ENCODE data around the gene POGK.
"Not testable (repeated sequence)": the region's sequence is repeated elsewhere in the genome, so short reads cannot be mapped to it uniquely, and the experiment has no call there.

The POGK gene

GRCh38 chr1:166838766-166839599 lies at the start of gene POGK:
POGK (plus strand) TSS chr1:166839475; CDS start chr1:166840957, 1,482 bp downstream.
- peak; percentile 93 to 94 for DNase-seq

DNA sequence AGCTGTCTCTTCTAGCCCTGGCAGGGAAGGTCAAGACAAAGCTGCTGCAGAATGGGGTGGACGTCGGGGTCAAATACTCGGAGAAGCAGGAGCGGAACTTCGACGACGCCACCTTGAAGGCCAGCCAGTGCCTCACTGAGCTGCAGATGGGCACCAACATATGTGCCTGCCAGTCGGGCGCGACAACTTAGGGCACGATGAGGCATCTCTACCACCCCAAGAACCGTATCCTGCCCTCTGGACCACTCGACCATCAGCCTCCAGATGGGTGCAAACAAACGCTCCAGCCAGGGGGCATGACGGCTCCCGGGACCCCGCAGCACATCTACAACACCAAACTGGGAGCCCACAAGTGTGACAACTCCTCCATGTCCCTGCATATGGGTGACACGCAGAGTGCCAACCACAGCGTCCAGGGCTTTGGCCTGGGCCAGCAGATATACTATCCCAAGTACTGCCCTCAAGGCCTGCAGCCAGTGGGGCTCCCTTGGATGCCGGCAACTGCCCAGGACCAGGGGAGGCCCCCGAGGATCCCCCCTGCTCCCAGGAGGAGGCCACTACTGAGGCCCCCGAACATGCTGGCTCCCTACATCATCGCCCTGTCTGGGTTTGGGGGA lies 42.5 kb upstream of the POGK start:
- DNase-seq, result no peak

DNA sequence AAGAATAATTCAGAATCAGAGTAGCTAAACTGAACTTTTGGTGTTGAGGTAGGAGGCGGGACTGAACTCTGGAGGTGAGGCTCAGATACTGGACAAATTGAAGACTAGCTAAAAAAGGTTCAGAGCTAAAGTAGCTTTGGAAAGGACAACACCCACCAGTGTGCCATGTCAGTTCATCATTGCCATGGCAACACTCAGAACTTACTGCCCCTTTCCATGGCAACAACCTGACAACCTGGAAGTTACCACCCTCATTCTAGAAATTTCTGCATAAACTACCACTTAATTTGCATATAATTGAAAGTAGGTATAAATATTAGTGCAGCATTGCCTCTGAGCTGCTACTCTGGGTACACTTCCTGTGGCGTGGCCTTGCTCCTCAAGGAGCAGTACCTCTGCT lies 30.3 kb upstream of the POGK start:
- no peak for DNase-seq

DNA sequence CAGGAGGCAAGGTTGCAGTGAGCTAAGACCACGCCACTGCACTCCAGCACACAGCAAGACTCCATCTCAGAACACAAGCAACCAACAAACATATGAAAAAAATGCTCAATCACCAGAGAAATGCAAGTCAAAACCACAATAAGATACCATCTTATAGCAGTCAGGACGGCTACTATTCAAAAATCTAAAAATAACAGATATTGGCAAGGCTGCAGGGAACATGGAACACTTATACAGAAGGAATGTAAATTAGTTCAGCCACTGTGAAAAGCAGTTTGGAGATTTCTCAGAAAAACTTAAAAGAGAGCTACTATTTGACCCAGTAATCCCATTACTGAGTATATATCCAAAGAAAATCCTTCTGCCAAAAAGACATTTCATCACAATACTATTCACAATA lies 27.6 kb upstream of the POGK start:
- DNase-seq, result no peak

- DNase-seq, result no peak
Measured at GRCh38 chr1:166813508-166814223, 25.6 kb upstream of the POGK start.

GRCh38 chr1:166814611-166815010 lies 24.7 kb upstream of the POGK start:
- DNase-seq, result no peak

DNA sequence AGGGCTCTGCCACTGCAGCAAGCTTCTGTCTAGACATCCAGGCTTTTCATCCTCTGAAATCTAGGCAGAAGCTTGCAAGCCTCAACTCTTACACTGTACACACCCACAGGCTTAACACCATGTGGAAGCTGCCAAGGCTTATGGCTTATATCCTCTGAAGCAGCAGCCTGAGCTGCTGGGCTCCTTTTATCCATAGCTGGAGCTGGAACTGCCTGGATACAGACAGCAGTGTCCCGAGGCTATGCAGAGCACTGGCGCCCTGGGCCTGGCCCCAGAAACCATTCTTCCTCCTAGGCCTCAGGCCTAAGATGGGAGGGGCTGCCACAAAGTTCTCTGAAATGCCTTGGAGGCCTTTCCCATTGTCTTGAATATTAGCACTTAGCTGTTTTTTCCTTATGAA lies 19.3 kb upstream of the POGK start:
- DNase-seq, result no peak

DNA sequence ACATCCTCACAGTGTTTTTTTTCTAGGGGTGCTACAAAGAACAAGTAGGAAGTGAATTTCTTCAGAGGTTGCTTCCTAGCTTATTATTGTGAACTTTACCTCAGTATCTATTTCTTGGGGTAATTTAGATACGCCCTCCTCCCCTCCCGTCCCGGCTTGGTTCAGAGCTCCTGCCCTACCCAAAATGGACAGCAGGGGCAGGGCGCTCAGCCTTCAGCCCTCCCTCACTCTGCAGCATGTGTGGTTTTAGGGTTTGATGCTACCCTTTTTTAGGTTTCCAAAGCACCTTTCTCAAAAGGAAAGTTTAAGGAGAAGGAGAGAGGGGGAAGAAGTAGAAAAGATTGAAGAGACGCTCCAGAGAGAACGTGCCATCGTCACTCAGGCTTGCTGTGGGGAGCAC lies 16.9 kb upstream of the POGK start:
- DNase-seq, result no peak

DNA sequence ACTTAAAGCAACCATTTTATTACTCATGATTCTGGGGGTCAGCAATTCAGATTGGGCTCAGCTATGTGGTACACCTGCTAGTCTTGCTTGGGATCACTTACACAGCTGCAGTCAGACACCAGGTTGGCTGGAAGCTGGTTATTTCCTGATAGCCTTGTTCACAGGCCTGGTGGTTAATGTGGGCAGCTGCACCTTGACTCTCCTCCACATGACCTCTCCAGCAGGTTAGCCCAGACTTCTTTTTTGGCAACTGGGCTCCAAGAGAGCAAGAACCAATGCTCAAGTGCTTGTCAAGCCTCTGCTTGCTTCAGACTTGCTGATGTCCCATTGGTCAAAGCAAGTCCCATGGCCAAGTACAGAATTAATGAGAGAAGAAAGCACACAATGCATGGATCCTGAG lies 11.8 kb upstream of the POGK start:
- DNase-seq, result no peak

GRCh38 chr1:166829762-166830161 lies 9.5 kb upstream of the POGK start:
- DNase-seq, result not testable (repeated sequence)

GRCh38 chr1:166836733-166837132 lies 2.5 kb upstream of the POGK start:
- no peak for DNase-seq

DNA sequence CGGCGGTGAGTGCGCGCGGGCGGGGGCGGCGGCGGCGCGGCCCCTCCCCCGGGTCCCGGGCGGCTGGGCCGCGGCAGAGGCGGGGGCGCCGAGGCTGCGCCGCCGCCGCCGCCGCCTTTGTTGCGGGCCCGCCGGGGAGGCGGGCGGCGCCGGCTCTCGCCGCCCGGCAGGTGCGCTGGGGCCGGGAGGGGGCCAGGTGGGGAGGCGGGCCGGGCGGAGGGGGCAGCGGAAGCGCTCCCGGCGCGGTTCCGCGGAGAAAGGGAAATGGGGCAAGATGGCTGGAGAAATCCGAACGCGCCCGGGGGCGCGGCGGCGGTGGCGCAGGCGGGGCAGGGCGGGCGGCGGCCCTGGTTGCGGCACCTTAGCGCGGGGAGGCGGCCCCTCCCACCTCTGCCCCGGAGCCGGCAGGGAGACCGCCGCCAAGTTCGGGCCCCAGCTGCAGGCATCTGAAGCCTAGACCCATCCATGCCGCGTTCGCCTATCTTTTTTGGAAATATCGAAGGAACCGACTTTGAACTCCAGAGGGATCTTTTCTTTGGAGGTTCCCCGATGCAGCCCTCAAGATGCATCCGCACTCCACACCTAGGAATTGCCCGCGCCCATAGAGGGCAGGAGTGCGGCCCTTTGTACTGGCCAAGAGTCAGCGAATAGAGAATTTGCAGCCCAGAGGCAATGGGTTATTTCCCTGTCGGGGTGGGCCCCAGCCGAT lies 479 bp downstream of the POGK start:
- peak in 1 of 2 donors; percentile 32 for DNase-seq

DNA sequence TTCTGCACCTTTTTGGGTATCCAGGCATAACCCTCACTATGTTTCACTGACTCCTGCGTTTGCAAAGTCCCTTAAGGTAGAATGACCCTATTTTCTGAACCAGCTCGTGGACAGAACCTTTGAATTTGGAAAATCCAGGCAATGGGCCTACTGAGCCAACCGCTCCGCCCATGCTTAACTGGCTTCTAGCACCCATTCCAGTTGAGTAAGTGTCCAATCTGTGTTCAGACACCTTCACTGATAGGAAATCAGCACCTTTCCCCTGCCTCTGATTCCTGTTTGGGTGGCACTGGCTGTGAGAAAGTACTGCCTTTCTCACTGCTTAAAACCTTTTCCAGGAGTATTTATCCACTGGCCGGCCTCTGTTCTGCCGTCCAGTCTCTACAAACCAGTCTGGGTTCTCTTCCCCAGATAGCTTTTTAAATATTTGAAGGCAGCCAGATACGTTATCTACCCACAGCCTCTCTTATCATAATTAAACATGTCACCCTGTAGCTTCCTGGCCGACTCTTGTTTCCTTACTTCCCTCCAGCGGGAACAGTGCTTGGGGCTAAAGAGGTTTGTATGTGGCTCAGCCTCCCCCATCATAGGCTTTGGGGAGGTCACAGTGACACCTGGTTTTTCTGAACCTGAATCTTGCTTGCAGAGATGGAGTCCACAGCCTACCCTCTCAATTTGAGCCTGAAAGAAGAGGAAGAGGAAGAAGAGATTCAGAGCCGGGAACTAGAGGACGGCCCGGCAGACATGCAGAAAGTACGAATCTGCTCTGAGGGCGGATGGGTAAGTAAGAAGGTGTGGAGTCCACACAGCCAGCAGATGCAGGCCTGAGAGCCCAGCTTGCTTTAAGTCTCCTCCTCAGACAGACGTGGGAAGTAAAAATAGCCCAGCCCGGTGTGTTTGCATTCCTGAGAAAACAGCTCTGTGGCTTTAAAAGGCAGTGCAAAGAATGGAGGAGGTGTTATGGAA lies 1.3 kb downstream of the POGK start:
- no peak for DNase-seq

DNA sequence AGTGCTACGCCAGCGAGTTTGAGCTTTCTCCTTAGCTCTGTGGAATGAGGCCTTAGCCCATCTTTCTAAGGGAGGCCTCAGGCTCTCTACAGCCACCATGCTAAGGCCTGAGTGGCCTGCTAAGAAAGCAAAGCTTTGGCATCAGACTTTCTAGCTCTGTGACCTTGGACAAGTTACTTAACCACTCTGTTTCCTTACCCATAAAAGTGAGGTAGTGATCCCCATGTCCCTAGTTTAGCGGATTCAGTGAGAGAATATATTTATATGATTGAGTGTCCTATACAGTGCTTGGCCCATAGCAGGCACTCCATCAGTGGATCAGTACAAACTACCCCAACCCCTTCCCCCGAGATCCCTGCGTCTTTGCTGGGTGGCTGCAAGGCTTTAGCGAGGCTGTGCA lies 4.0 kb downstream of the POGK start:
- DNase-seq, result no peak

DNA sequence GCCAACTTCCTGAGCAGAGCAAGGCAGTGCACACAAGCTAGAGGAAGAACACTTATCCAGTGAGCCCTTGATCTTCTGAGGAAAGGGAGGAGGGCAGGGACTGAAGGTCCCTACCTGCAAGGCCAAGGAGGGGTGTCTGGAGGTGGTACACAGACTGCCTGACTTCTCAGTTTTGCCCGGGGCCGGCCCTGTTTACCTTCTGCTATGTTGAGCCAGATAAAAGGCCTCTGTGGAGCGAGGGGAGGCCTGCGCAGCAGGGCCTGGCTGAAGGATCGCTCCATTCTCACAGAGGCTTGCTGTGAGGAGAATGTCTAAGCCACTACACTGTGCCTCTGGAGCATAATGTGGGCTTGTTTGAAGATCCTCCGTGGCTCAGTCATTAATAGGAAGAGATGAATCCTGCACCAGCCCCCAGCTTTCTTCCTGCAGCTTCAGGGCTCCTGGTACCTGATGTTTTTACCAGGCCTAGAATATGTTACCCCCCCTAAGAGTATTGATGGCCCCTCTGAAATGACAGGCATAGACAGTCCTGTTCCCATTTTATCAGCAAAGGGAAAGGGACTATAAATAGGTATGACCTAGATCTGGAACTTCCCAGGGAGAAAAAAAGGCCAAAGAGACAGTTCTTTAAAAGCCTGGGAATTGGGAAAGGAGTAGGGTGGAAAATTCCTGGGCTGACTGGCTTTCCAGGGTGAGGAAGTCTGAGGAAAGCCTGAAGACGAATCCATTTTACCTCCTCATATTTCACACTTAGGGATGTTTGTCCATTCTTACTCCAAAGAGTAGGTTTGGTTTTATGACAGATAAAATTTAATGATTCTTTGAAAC lies 4.7 kb downstream of the POGK start:
- DNase-seq, result peak; percentile 37 to 52

- DNase-seq, result no peak
Measured at GRCh38 chr1:166844791-166845190, 5.5 kb downstream of the POGK start.

DNA sequence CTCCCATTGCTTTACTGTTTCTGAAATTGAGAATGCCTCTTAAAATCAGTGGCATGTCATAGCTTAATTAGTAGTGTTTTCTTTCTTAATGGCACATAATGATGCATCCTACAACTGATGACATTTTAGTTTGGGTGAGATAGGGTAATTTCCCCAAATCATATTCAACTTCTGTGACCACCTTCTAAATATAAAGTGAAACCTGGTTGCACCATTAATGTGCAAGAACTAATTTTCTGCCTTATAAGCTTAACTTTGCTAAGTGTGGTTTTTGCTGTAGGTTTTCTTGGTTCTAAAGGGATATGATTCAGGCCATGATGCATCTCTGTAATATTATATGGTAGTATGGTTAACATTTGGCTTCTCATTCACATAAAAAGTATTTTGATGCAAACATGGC lies 8.9 kb downstream of the POGK start:
- DNase-seq, result no peak

DNA sequence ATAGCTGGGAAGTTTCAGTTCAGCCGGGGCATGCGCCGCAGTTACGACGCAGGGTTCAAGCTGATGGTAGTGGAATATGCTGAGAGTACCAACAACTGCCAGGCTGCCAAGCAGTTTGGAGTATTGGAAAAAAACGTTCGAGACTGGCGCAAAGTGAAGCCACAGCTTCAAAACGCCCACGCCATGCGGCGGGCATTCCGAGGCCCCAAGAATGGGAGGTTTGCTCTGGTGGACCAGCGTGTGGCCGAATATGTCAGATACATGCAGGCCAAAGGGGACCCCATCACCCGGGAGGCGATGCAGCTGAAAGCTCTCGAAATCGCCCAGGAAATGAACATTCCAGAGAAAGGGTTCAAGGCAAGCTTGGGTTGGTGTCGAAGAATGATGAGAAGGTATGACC lies 9.9 kb downstream of the POGK start:
- DNase-seq, result no peak

DNA sequence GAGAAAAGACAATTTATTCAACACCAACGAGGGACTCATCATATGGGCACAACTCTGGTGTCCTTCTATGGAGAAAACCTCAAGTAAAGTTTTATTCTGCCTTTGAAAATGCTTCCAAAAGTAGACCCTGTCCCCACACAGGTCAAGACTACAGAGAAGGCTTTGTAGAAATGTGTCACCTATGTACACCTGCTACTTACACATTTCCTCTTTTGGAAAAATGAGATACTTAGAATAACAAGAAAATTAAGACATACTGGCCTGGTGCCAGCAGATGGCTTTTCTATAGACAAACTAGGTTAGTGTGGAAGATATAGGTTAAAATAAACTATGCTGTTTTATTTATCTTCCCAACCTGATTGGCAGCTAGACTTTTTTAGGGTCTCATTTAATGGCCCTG lies 13.6 kb downstream of the POGK start:
- DNase-seq, result no peak

DNA sequence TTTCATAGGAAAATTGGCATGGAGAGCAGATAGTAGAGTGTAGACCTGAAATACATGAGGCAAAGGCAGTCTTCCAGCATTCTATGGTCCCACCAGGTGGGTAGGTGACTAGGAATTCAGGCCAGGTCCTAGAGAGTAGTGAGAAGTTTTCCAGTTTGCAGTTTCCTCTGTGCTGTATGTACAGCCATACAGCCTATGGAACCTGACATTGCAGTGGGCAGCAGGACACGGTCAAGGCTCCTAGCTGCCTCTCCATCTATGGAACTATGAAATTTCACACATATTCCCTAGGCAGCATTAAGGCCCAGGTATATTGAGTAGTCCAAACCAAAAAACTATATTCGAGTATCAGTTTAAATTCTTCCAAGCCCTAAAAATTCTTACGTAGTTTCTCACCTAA lies 16.3 kb downstream of the POGK start:
- no peak for DNase-seq

DNA sequence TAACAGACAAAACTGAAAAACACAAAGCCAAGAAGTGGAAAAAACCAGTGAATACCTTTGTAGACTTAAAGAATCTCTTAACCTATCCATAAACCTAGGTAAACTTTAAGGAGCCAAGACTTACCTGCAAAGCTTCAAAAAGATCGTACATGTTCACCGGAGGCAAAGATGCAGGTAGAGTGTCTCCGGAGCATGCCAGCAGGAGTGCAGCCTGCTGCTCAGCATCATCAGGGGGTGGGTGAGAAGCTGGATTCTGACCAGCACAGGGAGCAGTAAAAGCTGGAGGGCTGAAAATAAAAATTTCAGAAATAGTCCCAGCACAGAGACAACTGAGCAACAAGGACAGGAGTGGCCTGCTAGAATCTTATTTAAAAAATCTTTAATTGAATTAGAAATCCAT lies 18.7 kb downstream of the POGK start:
- no peak for DNase-seq
